ENCODE measurements around the gene COL5A1.

The COL5A1 gene

GRCh38 chr9:134891713-134892112, 250.1 kb downstream of the COL5A1 start:
- Histone ChIP-seq H3K27ac (ENCODE audit: low read depth, low read length, poor library complexity, severe bottlenecking) (no peak overlapping the region), H3K9ac (ENCODE audit: low read length) (no peak overlapping the region), H3K9me3 (ENCODE audit: low read length) (peaks cover 19% of the 10 kb centered on the region), H3K4me1 (ENCODE audit: insufficient read depth, low read length, severe bottlenecking) (peaks cover 25% of the 10 kb centered on the region), H4K20me1 (ENCODE audit: insufficient read depth, low read length) (no peaks in the 10 kb centered on the region), H3K79me2 (ENCODE audit: insufficient read depth, low read length) (no peaks in the 10 kb centered on the region), H3K27me3 (ENCODE audit: insufficient read depth, low read length) (peaks cover 12% of the 10 kb centered on the region), H2AFZ (ENCODE audit: low read length) (no peak overlapping the region), H3F3A (ENCODE audit: insufficient read depth, low read length) (no peaks in the 10 kb centered on the region), H3K4me3 (ENCODE audit: low read depth, low read length, poor library complexity, severe bottlenecking) (no peak overlapping the region), H3K4me2 (ENCODE audit: low read length) (no peak overlapping the region), H3K9me2 (ENCODE audit: low read depth, low read length) (no peaks in the 10 kb centered on the region), H3K36me3 (ENCODE audit: insufficient read depth, low read length) (no peaks in the 10 kb centered on the region; the same call in 1 of the 2 replicates)
- TF ChIP-seq, protein P1, sequence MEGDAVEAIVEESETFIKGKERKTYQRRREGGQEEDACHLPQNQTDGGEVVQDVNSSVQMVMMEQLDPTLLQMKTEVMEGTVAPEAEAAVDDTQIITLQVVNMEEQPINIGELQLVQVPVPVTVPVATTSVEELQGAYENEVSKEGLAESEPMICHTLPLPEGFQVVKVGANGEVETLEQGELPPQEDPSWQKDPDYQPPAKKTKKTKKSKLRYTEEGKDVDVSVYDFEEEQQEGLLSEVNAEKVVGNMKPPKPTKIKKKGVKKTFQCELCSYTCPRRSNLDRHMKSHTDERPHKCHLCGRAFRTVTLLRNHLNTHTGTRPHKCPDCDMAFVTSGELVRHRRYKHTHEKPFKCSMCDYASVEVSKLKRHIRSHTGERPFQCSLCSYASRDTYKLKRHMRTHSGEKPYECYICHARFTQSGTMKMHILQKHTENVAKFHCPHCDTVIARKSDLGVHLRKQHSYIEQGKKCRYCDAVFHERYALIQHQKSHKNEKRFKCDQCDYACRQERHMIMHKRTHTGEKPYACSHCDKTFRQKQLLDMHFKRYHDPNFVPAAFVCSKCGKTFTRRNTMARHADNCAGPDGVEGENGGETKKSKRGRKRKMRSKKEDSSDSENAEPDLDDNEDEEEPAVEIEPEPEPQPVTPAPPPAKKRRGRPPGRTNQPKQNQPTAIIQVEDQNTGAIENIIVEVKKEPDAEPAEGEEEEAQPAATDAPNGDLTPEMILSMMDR (IDR thresholded peaks at IDR 0.05; ENCODE audit: low read length), result no peak
- TF ChIP-seq EZH2 (IDR thresholded peaks at IDR 0.05; ENCODE audit: borderline replicate concordance, low read length), result no peak

DNA sequence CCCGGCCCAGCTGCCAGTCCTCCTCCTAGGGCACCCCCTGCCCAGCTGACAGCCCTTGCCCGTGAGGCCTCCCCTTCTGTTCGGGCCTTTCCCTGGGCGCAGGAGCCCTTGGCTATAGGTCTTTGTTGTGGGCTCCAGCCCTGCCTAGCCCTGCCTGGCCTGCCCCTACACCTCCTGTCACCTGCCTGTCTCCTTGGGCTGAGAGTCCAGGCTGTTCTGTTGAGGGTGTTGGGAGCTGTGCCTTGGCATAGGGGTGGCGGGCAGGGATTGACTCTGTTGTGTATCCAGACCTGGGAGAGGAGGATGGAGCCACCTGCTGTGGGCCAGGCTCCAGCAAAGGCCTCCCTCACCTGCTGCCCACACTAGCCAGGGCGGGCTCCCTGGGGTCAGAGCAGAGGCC, 250.6 kb downstream of the COL5A1 start:
- no peaks in the 10 kb centered on the region for H3K9me2 ChIP-seq (ENCODE audit: low read depth, low read length)
- H3K36me3 ChIP-seq (ENCODE audit: insufficient read depth, low read length), result no peaks in the 10 kb centered on the region; the same call in 1 of the 2 replicates
- TF ChIP-seq EZH2 (IDR thresholded peaks at IDR 0.05; ENCODE audit: borderline replicate concordance, low read length), result no peak
- TF ChIP-seq, protein P1 (IDR thresholded peaks at IDR 0.05; ENCODE audit: low read length), result no peak
- no peaks in the 10 kb centered on the region for H3K79me2 ChIP-seq (ENCODE audit: insufficient read depth, low read length)
- H3F3A ChIP-seq (ENCODE audit: insufficient read depth, low read length), result no peaks in the 10 kb centered on the region
- H2AFZ ChIP-seq (ENCODE audit: low read length), result no peak overlapping the region
- H3K27me3 ChIP-seq (ENCODE audit: insufficient read depth, low read length), result peaks cover 12% of the 10 kb centered on the region
- H4K20me1 ChIP-seq (ENCODE audit: insufficient read depth, low read length), result no peaks in the 10 kb centered on the region
- peaks cover 19% of the 10 kb centered on the region for H3K9me3 ChIP-seq (ENCODE audit: low read length)
- H3K4me3 ChIP-seq (ENCODE audit: low read depth, low read length, poor library complexity, severe bottlenecking), result no peak overlapping the region
- H3K4me1 ChIP-seq (ENCODE audit: insufficient read depth, low read length, severe bottlenecking), result peaks cover 25% of the 10 kb centered on the region
- no peak overlapping the region for H3K4me2 ChIP-seq (ENCODE audit: low read length)
- H3K27ac ChIP-seq (ENCODE audit: low read depth, low read length, poor library complexity, severe bottlenecking), result no peak overlapping the region
- no peak overlapping the region for H3K9ac ChIP-seq (ENCODE audit: low read length)

DNA sequence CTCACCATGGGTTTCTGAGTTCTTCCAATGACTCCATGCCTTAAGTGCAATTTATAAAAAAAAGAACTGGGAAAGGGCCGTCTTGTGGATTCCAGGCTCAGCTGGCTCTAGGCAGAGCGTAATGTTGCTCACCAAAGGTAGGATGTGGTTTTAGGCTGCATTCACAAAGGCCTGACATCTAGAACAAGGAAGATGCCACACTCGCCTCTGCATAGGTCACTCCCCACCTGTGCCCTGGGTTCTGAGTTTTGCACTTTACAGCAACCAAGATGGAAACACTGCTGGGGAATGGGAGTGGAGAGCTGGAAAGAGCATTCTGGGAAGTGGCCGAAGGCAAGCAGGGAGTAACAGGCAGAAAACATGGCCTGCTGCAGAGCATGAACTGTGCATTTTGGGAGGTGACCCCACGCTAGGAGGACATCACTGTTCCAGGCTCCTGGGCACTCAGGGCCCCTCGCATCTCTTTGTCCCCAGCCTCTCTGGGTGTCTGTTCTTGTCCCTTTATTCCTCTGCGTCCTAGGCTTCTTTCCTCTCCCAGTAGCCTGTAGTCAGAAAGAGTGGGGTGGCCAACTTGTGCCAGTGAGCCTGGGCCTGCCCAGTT, 251.3 kb downstream of the COL5A1 start:
- H3K79me2 ChIP-seq (ENCODE audit: insufficient read depth, low read length), result no peaks in the 10 kb centered on the region
- no peaks in the 10 kb centered on the region for H3F3A ChIP-seq (ENCODE audit: insufficient read depth, low read length)
- no peaks in the 10 kb centered on the region; the same call in 1 of the 2 replicates for H3K36me3 ChIP-seq (ENCODE audit: insufficient read depth, low read length)
- H3K4me3 ChIP-seq (ENCODE audit: low read depth, low read length, poor library complexity, severe bottlenecking), result no peak overlapping the region
- no peak overlapping the region for H2AFZ ChIP-seq (ENCODE audit: low read length)
- no peak for TF ChIP-seq EZH2 (IDR thresholded peaks at IDR 0.05; ENCODE audit: borderline replicate concordance, low read length)
- TF ChIP-seq, protein P1 (IDR thresholded peaks at IDR 0.05; ENCODE audit: low read length), result no peak
- H3K9ac ChIP-seq (ENCODE audit: low read length), result no peak overlapping the region
- H3K9me3 ChIP-seq (ENCODE audit: low read length), result peaks cover 19% of the 10 kb centered on the region
- no peaks in the 10 kb centered on the region for H4K20me1 ChIP-seq (ENCODE audit: insufficient read depth, low read length)
- H3K9me2 ChIP-seq (ENCODE audit: low read depth, low read length), result no peaks in the 10 kb centered on the region
- no peak overlapping the region for H3K4me2 ChIP-seq (ENCODE audit: low read length)
- H3K27me3 ChIP-seq (ENCODE audit: insufficient read depth, low read length), result peaks cover 7% of the 10 kb centered on the region
- no peak overlapping the region for H3K27ac ChIP-seq (ENCODE audit: low read depth, low read length, poor library complexity, severe bottlenecking)
- H3K4me1 ChIP-seq (ENCODE audit: insufficient read depth, low read length, severe bottlenecking), result peaks cover 25% of the 10 kb centered on the region

Data from OCI-LY1 (cell line).